C1 segment of cervical spinal cord (tissue), 14 donors: ENCODE data around the gene RUSC2.
"Not testable (repeated sequence)": the region's sequence is repeated elsewhere in the genome, so short reads cannot be mapped to it uniquely, and the experiment has no call there.

Experiments used
- DNase-seq, 14 donors: peaks; one replicate each; lab custom pipeline; 2025; lab: John Stamatoyannopoulos, UW

The RUSC2 gene

DNA sequence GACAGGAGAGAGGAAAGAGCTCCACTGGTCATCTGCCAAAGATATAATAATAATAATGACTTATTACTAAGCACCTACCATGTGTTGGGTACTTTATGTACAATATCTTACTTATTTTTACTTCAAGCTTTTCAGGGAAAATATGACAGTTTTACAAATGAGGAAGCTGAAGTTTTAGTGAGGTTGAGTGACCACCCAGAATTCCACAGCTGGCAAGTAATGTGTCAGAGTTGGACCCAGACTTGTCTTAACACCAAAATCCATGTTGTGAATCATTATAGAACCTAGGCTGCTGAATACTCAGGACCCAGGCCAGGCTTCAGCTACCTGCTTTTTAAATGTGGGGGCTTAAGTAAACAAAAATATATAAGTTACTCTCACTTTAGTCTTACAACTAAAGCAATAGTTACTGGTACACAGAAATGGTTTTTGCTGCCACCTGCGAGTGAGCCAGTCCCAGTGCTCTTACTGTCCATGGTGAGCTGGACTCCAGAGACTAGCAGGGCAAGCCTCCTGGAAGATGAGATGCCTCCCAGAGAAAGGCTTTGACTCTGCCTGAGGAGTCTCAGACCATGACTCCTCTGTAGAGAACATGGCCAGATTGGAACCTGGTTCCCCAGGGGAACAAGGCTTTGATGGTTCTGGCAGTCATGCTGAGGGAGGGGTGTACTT lies 29.9 kb downstream of the RUSC2 start:
- no peak for DNase-seq

DNA sequence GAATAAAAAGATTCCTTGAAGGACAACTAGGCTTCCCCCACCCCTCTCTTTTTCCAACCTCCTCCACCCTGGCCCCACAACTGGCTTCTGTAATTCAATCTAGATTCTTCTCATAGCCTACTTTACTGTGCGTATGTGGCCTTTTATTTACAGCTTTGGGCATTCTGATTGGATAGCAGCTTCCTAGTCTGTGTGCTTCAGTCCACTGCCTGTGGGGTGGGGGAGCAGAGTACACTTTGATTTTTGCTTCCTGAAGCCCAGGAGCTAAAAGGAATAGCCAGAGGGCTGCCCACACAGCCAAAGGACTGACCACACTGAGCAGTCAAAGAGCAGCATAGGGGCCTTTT lies 30.4 kb downstream of the RUSC2 start:
- DNase-seq = no peak

- peak in 1 of 14 donors; percentile 57 for DNase-seq
Measured at GRCh38 chr9:35521708-35522107, 31.8 kb downstream of the RUSC2 start.

GRCh38 chr9:35522187-35522586 lies 32.3 kb downstream of the RUSC2 start:
- DNase-seq = no peak

GRCh38 chr9:35522700-35523099 lies 32.8 kb downstream of the RUSC2 start:
- DNase-seq = no peak

- DNase-seq = not testable (repeated sequence)
Measured at GRCh38 chr9:35523556-35523955, 33.6 kb downstream of the RUSC2 start.

- DNase-seq = no peak
Measured at GRCh38 chr9:35526087-35526801, 36.3 kb downstream of the RUSC2 start.

- DNase-seq = peak in 1 of 14 donors; percentile 20
Measured at GRCh38 chr9:35529161-35529823, 39.4 kb downstream of the RUSC2 start.

- DNase-seq = no peak
Measured at GRCh38 chr9:35533398-35533797, 43.5 kb downstream of the RUSC2 start.

DNA sequence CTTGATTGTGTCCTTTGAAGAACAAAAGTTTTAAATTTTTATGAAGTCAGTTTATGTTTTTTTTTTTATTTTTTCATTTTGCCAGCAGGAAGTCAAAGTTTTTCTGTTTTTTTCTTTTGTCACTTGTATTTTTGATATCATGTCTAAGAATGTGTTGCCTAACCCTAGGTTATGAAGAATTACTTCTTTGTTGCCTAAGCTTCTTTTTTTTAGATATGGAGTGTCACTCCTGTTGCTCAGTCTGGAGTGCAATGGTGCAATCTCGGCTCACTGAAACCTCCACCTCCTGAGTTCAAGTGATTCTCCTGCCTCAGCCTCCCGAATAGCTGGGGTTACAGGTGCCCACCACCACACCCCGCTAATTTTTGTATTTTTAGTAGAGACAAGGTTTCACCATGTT lies 45.0 kb downstream of the RUSC2 start:
- not testable (repeated sequence) for DNase-seq

DNA sequence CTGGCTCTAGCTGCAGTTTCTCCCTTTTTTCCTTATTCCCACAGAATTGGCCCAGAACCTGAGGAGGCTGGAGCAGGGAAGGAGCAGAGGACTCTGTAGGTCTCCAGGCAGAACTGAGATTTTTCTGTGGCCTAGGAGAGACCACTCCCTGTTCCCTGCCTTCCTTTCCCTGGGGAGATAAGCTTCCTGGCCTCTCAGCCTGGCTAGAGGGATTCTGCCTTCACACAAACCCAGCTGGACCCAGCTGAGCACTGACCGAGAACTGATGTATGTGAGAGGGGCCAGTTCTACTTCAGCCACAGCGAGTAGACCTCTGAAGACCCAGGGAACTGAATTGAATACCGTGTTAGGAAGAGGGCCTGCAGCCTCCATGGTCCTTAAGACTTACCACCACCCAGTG lies 48.0 kb downstream of the RUSC2 start:
- no peak for DNase-seq

DNA sequence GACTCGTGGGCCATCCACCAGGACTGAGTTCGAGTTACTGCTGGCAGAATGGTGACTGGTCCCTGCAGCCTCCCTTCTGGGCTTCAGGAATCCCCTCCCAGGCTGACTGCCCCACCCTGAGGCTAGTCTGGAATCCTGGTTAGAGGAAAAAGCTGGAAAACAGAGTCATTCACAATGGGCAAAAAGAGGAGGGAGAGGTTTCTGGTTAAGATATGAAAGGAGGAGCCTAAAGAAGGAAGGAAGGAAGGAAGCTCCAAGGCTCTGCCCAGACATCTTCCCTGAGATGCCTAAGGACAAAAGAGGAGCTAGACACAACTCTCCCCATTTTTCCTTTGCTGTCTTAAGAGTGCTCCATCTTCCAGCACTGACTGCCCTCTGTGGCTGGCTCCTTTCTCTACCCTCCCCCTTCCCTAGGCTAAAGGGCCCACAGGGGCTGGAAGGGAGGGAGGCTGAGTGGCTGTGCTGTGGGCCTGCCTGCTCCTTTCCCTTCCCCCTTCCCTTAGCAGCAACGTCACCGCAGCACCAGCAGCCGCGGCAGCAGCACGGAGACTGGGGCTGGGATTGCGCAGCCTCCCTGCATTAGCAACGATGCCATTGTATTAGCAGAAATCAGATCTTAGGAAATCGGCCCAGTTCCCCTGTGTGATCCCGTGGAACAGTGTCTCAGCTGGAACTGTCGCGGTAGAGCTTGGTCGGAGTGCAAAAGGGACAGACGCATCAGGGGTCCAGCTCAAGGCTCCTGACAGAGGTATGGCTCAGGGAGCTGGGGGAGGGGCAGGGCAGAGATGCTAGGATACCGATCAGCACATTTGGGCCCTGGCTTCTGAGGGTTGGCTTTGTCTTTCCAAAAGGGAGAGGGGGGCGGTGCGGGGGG lies 48.7 kb downstream of the RUSC2 start:
- DNase-seq = peak in 13 of 14 donors; percentile 31 to 89 (median 74)
